Esophagus squamous epithelium (tissue), 5 donors: Measurements from ENCODE around the gene CSNK2A2. TPM values are rescaled to one million over a fixed set of nuclear protein-coding genes. Genes with fewer than 3 reads are reported as not detected.
A peak's percentile ranks its signal among the peaks of the same experiment; 100 is the strongest.

ENCODE experiments used
- DNase-seq: peaks from one replicate; lab custom pipeline; 2025; lab: John Stamatoyannopoulos, UW
- H3K27ac ChIP-seq, 4 donors: fragments of 200-600 bp; sonication (generic); one replicate each; pipeline ENCODE4 v1.5.1; 2016 to 2019; ENCODE audit warnings: mild to moderate bottlenecking in 1 of 4
- H3K27me3 ChIP-seq, 4 donors: fragments of 200-600 bp; sonication (generic); 1 replicate in 3 of 4; 2 replicates in 1 of 4; pipeline versions ENCODE4 v1.5.1 to v1.6.0; 2017 to 2021; ENCODE audit warnings: antibody characterized with exemption in 1 of 4
- H3K36me3 ChIP-seq, 3 donors: fragments of 200-600 bp; sonication (generic); one replicate each; pipeline ENCODE4 v1.5.1; 2016 to 2019
- H3K4me1 ChIP-seq, 3 donors: fragments of 200-600 bp; sonication (generic); one replicate each; pipeline ENCODE4 v1.5.1; 2017 to 2019
- H3K4me3 ChIP-seq, 4 donors: fragments of 200-600 bp; sonication (generic); 1 replicate in 3 of 4; 2 replicates in 1 of 4; pipeline ENCODE4 v1.5.1; 2016 to 2019; ENCODE audit warnings: mild to moderate bottlenecking in 2 of 4, moderate library complexity in 1 of 4
- H3K9me3 ChIP-seq, 3 donors: fragments of 200-600 bp; sonication (generic); one replicate each; pipeline ENCODE4 v1.5.1; 2016 to 2019
- POLR2A ChIP-seq, 4 donors: fragments of 450-650 bp; IDR thresholded peaks; one replicate each; pipeline ENCODE4 v1.6.1; 2017; ENCODE audit warnings: antibody characterized with exemption in 4 of 4, mild to moderate bottlenecking in 4 of 4, moderate library complexity in 3 of 4
- WGBS, 2 donors: methylation state at CpG; one replicate each; pipeline ENCODE4 v1.1.5; 2018; 5-methylcytosine and 5-hydroxymethylcytosine counted together
- intact Hi-C: fragments of 100-400 bp; cut with DNase I; formaldehyde crosslinking; loops from one replicate; pipeline ENCODE4 v1.15.0; 2022
- total RNA-seq, 4 donors: library from RNA; depleted of rRNA; stranded (reverse); fragments of >200 nt; gene quantifications; one replicate each; pipeline ENCODE4 v1.1.0, GENCODE V29; 2016
- TF ChIP-seq, protein P1 (sequence below), 6 experiments: fragments of 450-650 bp in 4 of 6; fragments of 200-600 bp in 2 of 6; sonication (generic) in 2 of 6; IDR thresholded peaks; one replicate each; pipeline ENCODE4 v1.5.1; 2016 to 2019; ENCODE audit warnings: antibody characterized with exemption in 6 of 6, mild to moderate bottlenecking in 4 of 6, moderate library complexity in 4 of 6
- donor health status: DM: yes; HTN: yes; CAD: no.

CSNK2A2 gene
- total RNA-seq, 4 donors from 2014 or later, result 22.3 to 32.8 (median 29.1) TPM

DNA sequence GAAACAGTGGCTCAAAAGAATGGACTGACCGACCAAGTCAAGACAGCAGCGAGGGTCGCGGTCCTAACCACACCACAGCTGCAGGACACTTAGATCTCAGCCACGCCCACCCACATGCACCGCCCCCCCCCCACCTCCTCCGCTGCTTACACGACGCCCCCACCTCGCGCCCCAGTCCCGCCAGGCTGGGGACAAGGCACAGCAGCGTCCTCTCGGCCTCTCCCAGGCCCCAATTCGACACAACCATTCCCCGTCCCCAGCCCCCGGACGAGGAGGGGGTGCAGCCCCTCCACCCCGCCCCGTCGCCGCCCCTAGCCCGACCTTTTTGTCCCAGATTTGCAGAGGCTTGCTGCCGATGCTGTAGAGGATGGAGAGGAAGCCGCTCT lies 69.2 kb downstream of the CSNK2A2 start:
- Histone ChIP-seq H3K27ac (peak overlapping the region; percentile 92 to 96 (median 94)), H3K9me3 (no peaks in the 10 kb centered on the region), H3K4me3 (peak overlapping the region; percentile 75 to 97 (median 96)), H3K36me3 (no peaks in the 10 kb centered on the region), H3K4me1 (peaks cover 36 to 57% (median 44%) of the 10 kb centered on the region in 3 donors), H3K27me3 (no peaks in the 10 kb centered on the region)
- intact Hi-C loops, result no loop called here
- DNase-seq, result no peak
- 0% methylated on average over 12 of the region's 25 CpGs; no CpG with 5 or more reads in 1 of the 2 donors for WGBS, 2 donors
- TF ChIP-seq POLR2A (IDR thresholded peaks at IDR 0.05), result no peak
- TF ChIP-seq, protein P1, sequence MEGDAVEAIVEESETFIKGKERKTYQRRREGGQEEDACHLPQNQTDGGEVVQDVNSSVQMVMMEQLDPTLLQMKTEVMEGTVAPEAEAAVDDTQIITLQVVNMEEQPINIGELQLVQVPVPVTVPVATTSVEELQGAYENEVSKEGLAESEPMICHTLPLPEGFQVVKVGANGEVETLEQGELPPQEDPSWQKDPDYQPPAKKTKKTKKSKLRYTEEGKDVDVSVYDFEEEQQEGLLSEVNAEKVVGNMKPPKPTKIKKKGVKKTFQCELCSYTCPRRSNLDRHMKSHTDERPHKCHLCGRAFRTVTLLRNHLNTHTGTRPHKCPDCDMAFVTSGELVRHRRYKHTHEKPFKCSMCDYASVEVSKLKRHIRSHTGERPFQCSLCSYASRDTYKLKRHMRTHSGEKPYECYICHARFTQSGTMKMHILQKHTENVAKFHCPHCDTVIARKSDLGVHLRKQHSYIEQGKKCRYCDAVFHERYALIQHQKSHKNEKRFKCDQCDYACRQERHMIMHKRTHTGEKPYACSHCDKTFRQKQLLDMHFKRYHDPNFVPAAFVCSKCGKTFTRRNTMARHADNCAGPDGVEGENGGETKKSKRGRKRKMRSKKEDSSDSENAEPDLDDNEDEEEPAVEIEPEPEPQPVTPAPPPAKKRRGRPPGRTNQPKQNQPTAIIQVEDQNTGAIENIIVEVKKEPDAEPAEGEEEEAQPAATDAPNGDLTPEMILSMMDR (IDR thresholded peaks at IDR 0.05), result no peak

DNA sequence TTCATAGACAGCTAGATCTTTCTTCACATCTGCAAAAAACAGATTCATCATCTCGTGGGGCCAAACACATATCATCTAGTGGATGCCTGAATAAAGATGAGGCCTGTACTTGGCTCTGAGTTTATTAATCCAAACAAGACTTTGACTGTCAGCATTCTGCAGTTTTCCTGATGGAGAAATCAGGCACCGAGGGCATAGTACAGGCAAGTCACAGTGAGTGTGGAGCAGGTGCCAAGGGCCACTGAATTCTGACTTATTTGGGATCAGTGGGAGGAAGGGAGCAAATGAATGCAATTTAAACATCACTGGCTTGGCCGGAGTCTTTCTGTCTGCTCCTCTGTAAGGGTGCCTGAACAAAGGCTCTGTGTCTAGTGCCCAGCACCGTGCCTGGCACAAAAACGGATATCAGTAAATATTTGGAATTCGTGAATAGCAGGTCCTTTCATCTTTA lies 69.7 kb downstream of the CSNK2A2 start:
- H3K4me1 ChIP-seq, result peaks cover 37 to 62% (median 44%) of the 10 kb centered on the region in 3 donors
- DNase-seq, result no peak
- 0% methylated on average over 6 of the region's 6 CpGs for WGBS, 2 donors

DNA sequence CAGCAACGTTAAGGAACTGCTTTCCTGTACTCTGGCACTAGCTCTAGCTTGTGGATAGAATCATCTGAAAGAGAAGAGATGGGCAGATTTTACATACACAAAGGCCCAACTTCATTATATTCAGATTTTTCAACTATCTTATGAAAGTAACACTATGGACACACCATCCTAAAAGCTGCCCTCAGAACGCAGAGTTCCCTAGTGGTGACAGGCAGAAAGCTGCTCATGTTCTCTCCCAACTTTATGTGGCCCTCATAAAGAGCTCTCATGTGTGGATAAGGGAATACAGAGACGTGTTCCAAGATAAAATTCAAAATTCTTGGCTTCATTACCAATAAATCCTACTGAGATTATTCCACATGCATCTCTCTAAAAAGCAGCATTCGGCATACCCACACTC lies 70.3 kb downstream of the CSNK2A2 start:
- peak overlapping the region in 3 of 4 donors; percentile 75 to 97 (median 94) for H3K4me3 ChIP-seq
- H3K27me3 ChIP-seq, result no peaks in the 10 kb centered on the region
- H3K36me3 ChIP-seq, result no peaks in the 10 kb centered on the region
- WGBS, 2 donors, result 9 to 13% methylated on average over 4 of the region's 4 CpGs
- peaks cover 37 to 68% (median 44%) of the 10 kb centered on the region in 3 donors for H3K4me1 ChIP-seq
- peak overlapping the region in 3 of 4 donors; percentile 62 to 96 (median 95) for H3K27ac ChIP-seq
- intact Hi-C loops, result no loop called here
- no peak for TF ChIP-seq POLR2A (IDR thresholded peaks at IDR 0.05)
- TF ChIP-seq, protein P1 (IDR thresholded peaks at IDR 0.05), result peak in 3 of 6 experiments; percentile 12 to 37 (median 12)
- H3K9me3 ChIP-seq, result no peaks in the 10 kb centered on the region
- no peak for DNase-seq

More for the DNA sequence above, 69.7 kb downstream of the CSNK2A2 start:
- H3K27me3 ChIP-seq, result no peaks in the 10 kb centered on the region
- peak overlapping the region; percentile 92 to 96 (median 94) for H3K27ac ChIP-seq
- H3K9me3 ChIP-seq, result no peaks in the 10 kb centered on the region
- TF ChIP-seq POLR2A (IDR thresholded peaks at IDR 0.05), result no peak
- TF ChIP-seq, protein P1 (IDR thresholded peaks at IDR 0.05), result no peak
- peak overlapping the region; percentile 75 to 97 (median 96) for H3K4me3 ChIP-seq
- intact Hi-C loops, result no loop called here
- H3K36me3 ChIP-seq, result no peaks in the 10 kb centered on the region

DNA sequence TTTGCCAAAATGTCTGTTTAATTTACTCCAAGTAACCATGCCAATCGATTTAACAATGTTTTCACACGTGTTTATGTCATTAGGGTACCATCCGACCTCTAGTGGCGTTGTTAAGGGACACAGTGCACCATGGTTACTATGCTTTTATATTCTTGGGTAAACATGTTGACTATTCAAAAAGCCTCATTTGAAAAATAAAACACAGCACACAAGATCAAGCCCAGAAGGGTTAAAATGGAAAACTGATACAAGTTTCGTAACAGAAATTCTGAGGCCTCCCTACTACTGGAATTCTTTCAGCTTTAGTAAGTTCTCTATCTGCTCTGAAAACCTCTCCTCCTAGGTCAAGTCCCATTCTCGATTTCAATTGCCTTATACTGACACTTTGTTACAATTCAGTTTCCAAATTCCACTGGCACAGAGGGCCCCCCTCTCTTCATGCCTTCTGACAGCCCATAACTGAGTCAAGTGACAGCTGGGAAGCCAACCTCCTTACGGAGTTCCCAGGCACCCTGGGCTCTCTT lies 70.8 kb downstream of the CSNK2A2 start:
- no peak for DNase-seq
- TF ChIP-seq, protein P1 (IDR thresholded peaks at IDR 0.05), result peak in 3 of 6 experiments; percentile 22 to 42 (median 24)
- TF ChIP-seq POLR2A (IDR thresholded peaks at IDR 0.05), result no peak
- Histone ChIP-seq H3K27me3 (no peaks in the 10 kb centered on the region), H3K4me3 (peak overlapping the region in 3 of 4 donors; percentile 5 to 94 (median 75)), H3K36me3 (no peaks in the 10 kb centered on the region), H3K4me1 (peaks cover 38 to 73% (median 47%) of the 10 kb centered on the region in 3 donors), H3K27ac (peak overlapping the region; percentile 13 to 96 (median 78)), H3K9me3 (no peaks in the 10 kb centered on the region)
- WGBS, 2 donors, result 7 to 15% methylated on average over 7 of the region's 7 CpGs
- intact Hi-C loops, result no loop called here

DNA sequence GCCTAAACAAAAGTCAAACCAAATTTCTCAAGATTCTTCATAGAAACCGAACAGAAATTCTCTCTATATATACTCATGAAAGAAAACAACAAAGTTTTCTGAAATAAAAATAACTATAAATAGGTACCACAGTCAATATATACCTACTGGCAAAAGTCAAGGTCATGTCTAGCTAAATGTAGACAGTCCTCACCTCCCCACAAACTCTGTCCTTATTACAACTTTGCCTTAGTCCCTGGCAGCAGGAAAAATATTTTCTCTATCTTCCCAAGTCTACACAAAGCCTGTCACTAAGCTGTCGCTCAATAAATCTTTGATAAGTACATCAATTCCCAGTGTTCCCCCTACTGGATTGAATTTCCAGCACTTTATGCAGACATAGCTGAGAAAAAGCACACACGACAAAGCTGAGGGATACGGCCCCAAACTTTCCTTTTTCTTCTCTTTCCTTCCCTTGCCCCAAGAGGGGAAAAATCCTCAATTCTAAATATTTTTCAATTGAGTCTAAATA lies 71.4 kb downstream of the CSNK2A2 start:
- Histone ChIP-seq H3K4me3 (peak overlapping the region in 3 of 4 donors; percentile 5 to 94 (median 75)), H3K27me3 (no peaks in the 10 kb centered on the region), H3K4me1 (peaks cover 44 to 79% (median 53%) of the 10 kb centered on the region in 3 donors), H3K27ac (peak overlapping the region; percentile 13 to 96 (median 78)), H3K36me3 (no peaks in the 10 kb centered on the region), H3K9me3 (no peaks in the 10 kb centered on the region)
- TF ChIP-seq, protein P1 (IDR thresholded peaks at IDR 0.05), result no peak
- no peak for TF ChIP-seq POLR2A (IDR thresholded peaks at IDR 0.05)
- WGBS, 2 donors, result 32 to 36% methylated on average over 4 of the region's 4 CpGs
- intact Hi-C loops, result no loop called here
- DNase-seq, result no peak
